Measurements from ENCODE around the gene ADGRL3. TPM values are rescaled to one million over a fixed set of nuclear protein-coding genes. Genes with fewer than 3 reads are reported as not detected.

ADGRL3 gene
- polyA plus RNA-seq, 1 experiment: 0.01 TPM

- CTCF ChIA-PET: no interaction called here
- POLR2A ChIA-PET: no interaction called here
- H3K27me3 ChIP-seq (ENCODE audit: control insufficient read depth, insufficient read depth, low read length): no peaks in the 10 kb centered on the region
- no peak overlapping the region for H3K4me3 ChIP-seq (ENCODE audit: low read depth, low read length)
- DNase-seq (ENCODE audit: low read depth): no peak
- TF ChIP-seq CTCF (IDR thresholded peaks at IDR 0.05; ENCODE audit: insufficient read depth, low read depth, low read length): no peak
- H3K36me3 ChIP-seq (ENCODE audit: control insufficient read depth, insufficient read depth, low read length): no peaks in the 10 kb centered on the region
These were observed 514.3 kb downstream of the ADGRL3 start for GRCh38 chr4:61714387-61714911.

GRCh38 chr4:61716426-61716825, 516.3 kb downstream of the ADGRL3 start:
- no peak for DNase-seq (ENCODE audit: low read depth)
- POLR2A ChIA-PET: no interaction called here

GRCh38 chr4:61723492-61723891, 523.4 kb downstream of the ADGRL3 start:
- no peak for TF ChIP-seq CTCF (IDR thresholded peaks at IDR 0.05; ENCODE audit: insufficient read depth, low read depth, low read length)
- ChIA-PET POLR2A (no interaction called here), CTCF (no interaction called here)
- no peak for DNase-seq (ENCODE audit: low read depth)
- Histone ChIP-seq H3K36me3 (ENCODE audit: control insufficient read depth, insufficient read depth, low read length) (no peaks in the 10 kb centered on the region), H3K27me3 (ENCODE audit: control insufficient read depth, insufficient read depth, low read length) (no peaks in the 10 kb centered on the region), H3K4me3 (ENCODE audit: low read depth, low read length) (no peak overlapping the region)

More at GRCh38 chr4:61716426-61716825, 516.3 kb downstream of the ADGRL3 start:
- H3K36me3 ChIP-seq (ENCODE audit: control insufficient read depth, insufficient read depth, low read length): no peaks in the 10 kb centered on the region
- no peak overlapping the region for H3K4me3 ChIP-seq (ENCODE audit: low read depth, low read length)
- no peaks in the 10 kb centered on the region for H3K27me3 ChIP-seq (ENCODE audit: control insufficient read depth, insufficient read depth, low read length)
- CTCF ChIA-PET: no interaction called here
- TF ChIP-seq CTCF (IDR thresholded peaks at IDR 0.05; ENCODE audit: insufficient read depth, low read depth, low read length): no peak

- POLR2A ChIA-PET: no interaction called here
- Histone ChIP-seq H3K4me3 (ENCODE audit: low read depth, low read length) (no peak overlapping the region), H3K36me3 (ENCODE audit: control insufficient read depth, insufficient read depth, low read length) (no peaks in the 10 kb centered on the region), H3K27me3 (ENCODE audit: control insufficient read depth, insufficient read depth, low read length) (no peaks in the 10 kb centered on the region)
- CTCF ChIA-PET: no interaction called here
- no peak for DNase-seq (ENCODE audit: low read depth)
- no peak for TF ChIP-seq CTCF (IDR thresholded peaks at IDR 0.05; ENCODE audit: insufficient read depth, low read depth, low read length)
These were observed 527.2 kb downstream of the ADGRL3 start for GRCh38 chr4:61727286-61727685.

- Histone ChIP-seq H3K4me3 (ENCODE audit: low read depth, low read length) (no peak overlapping the region), H3K27me3 (ENCODE audit: control insufficient read depth, insufficient read depth, low read length) (no peaks in the 10 kb centered on the region), H3K36me3 (ENCODE audit: control insufficient read depth, insufficient read depth, low read length) (no peaks in the 10 kb centered on the region)
- DNase-seq (ENCODE audit: low read depth): no peak
- TF ChIP-seq CTCF (IDR thresholded peaks at IDR 0.05; ENCODE audit: insufficient read depth, low read depth, low read length): no peak
- CTCF ChIA-PET: no interaction called here
- POLR2A ChIA-PET: no interaction called here
These were observed 534.3 kb downstream of the ADGRL3 start for GRCh38 chr4:61734409-61734808.
